HG03175 (cell line): ENCODE measurements around the gene ANO1.
A peak's percentile ranks its signal among the peaks of the same experiment; 100 is the strongest.
"Not testable (repeated sequence)": the region's sequence is repeated elsewhere in the genome, so short reads cannot be mapped to it uniquely, and the experiment has no call there.

Source experiments
- ATAC-seq: cut with Tn5 transposase; IDR thresholded peaks from one replicate; pipeline ENCODE4 v1.9.1; 2021; ENCODE audit warnings: mild to moderate bottlenecking, moderate library complexity; ENCODE audit not compliant: unreplicated experiment

The ANO1 gene

GRCh38 chr11:70184396-70184795 is 106.3 kb downstream of the ANO1 start:
- no peak for ATAC-seq

DNA sequence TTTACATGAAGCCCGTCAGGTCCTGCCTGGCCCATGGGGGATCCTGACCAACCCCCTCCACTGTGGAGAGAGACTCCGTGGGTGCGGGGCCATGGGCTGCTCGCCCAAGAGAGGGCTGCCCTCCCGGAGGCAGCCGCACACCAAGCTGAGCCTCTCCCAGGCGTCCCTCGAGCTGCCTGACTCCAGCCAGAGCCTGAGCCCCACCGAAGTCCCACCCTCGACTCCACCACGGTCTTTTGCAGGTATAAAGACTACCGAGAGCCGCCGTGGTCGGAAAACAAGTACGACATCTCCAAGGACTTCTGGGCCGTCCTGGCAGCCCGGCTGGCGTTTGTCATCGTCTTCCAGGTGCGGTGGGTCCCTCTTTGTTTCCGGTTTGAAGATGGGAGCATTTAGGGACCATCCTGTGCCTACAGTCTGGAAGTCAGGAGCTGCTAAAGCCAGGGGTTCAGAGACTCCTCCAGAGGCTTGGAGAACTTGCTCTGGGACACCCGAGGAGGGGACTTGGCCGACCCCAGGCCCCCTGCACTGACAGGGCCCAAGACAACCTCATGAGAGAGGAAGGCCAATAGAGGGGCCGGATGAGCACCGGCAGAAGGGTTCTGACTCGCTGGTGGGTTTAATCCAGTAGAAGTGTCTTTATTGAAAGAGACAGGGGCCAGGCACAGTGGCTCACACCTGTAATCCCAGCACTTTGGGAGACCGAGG is 107.4 kb downstream of the ANO1 start:
- no peak for ATAC-seq

DNA sequence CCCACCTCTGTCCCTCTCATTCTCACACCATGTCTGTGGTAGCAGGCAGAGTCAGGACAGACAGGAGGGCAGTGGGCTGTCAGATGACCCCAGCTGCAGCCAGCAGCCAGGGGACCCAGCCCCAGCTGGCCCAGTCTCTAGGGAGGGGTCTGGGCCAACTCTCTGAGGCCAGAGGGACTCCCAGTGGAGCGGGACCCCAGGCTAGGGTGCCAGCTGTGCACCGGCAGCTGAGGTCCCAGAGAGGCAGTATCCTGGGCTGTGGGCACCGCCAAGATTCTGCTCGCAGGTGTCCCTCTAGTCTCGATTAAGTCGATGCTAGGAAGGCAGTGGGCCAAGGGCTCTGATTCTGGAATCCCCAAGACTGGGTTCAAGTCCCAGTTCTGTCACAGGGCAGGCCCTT is 108.3 kb downstream of the ANO1 start:
- ATAC-seq, result no peak

DNA sequence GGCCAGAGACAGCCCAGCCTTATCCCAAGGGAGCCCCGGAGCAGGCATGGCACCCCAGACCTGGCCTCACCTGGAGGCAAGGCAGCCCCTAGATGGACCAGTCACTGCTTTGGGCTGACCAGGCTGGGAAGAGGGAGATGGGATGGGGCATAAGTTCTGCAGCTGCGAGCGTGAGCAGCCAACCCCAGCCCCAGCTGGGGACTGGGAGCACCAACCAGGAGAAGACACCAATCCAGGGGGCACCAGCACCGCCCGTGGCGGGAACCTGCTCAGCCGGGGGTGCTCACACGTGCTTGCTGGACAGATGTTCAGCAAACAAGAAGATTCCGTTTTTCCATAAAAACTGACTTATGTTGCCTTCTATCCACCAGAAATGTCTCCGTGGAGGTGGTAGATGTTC is 108.8 kb downstream of the ANO1 start:
- ATAC-seq, result no peak

DNA sequence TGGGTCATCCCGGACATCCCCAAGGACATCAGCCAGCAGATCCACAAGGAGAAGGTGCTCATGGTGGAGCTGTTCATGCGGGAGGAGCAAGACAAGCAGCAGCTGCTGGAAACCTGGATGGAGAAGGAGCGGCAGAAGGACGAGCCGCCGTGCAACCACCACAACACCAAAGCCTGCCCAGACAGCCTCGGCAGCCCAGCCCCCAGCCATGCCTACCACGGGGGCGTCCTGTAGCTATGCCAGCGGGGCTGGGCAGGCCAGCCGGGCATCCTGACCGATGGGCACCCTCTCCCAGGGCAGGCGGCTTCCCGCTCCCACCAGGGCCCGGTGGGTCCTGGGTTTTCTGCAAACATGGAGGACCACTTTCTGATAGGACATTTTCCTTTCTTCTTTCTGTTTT is 109.7 kb downstream of the ANO1 start:
- ATAC-seq, result no peak

- no peak for ATAC-seq
These were observed 111.5 kb downstream of the ANO1 start for GRCh38 chr11:70189622-70190021.

DNA sequence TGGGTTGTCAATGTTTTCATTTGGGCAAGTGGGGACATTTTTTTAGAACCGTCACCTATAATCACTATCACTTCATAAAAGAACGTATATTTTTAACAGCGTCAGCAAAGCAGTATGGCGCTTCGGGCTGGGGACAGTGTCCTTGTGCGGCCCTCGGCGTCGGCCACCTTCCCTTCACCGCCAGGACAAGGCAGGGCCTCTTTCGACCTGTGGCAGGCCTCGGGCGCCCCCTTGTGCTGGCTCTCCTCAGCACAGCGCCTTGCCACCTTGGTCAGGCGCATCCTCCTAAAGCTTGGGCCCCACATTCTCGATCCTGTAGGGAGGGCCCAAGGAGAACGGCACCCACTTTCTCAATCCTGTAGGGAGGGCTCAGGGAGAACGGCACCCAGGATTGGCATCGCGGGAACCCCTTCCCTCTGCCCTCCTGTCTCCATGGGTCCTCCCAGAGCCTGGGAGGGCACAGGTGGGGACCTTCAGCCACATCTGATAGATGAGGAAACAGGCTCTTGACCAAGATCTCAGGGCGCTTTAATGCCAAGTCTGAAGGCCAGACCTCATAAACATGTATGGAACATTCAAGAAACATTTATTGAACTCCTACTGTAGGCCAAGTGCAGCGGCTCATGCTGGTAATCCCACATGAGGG is 113.5 kb downstream of the ANO1 start:
- no peak for ATAC-seq

GRCh38 chr11:70192666-70193410 is 114.7 kb downstream of the ANO1 start:
- ATAC-seq, result no peak

GRCh38 chr11:70193411-70194292 is 115.5 kb downstream of the ANO1 start:
- ATAC-seq, result no peak

- ATAC-seq, result no peak
These were observed 117.0 kb downstream of the ANO1 start for GRCh38 chr11:70194792-70195791.

- no peak for ATAC-seq
These were observed 122.2 kb downstream of the ANO1 start for GRCh38 chr11:70200212-70200844.

DNA sequence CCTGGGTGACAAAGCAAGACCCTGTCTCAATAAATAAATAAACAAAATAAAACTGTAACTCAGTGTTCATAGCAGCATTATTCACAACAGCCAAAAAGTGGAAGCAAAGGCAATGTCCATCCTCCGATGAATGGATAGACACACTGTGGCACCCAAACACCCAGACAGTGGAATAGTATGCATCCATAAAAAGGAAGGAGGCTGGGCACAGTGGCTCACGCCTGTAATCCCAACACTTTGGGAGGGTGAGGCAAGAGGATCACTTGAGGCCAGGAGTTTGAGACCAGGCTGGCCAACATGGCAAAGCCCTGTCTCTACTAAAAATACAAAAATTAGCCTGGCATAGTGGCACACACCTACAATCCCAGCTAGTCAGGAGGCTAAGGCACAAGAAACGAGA is 122.9 kb downstream of the ANO1 start:
- ATAC-seq, result not testable (repeated sequence)

DNA sequence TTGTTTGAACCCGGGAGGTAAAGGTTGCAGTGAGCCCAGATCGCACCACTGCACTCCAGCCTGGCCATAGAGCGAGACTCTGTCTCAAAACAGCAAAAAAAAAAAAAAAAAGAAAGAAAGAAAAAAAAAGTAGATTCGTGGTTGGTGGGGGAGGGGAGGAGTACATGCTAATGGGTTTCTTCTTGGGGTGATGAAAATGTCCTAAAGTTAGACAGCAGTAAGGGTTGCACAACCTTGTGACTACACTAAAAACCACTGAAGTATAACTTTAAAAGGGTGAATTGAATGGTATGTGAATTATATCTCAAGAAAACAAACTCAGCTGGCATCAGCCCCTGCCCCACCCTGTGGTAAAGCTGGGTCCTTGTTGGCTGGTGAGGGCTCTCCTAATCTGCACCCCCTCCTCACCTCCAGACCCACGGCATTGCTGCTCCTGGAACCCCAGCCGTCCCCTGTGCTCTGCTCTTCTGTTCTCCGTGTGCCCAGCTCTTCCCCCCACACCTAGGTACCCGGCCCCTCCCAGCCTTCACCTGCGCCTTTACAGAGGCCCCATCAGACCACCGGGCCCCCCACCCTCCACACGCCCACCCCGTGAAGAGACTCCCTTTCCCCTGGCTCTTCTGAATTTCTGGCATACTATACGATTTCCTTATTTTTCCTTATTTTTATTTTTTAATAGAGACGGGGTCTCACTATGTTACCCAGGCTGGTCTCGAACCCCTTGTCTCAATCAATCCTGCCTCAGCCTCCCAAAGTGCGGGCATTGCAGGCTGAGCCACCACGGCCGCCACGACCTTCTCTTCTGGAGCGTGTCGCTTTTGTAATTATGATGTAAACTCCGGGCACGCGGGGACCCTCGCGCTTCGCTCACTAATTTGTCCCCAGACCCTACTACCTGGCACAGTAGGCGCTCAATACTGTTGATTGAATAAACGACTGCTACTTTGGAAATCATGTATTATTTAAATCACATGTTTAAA is 124.1 kb downstream of the ANO1 start:
- no peak for ATAC-seq

DNA sequence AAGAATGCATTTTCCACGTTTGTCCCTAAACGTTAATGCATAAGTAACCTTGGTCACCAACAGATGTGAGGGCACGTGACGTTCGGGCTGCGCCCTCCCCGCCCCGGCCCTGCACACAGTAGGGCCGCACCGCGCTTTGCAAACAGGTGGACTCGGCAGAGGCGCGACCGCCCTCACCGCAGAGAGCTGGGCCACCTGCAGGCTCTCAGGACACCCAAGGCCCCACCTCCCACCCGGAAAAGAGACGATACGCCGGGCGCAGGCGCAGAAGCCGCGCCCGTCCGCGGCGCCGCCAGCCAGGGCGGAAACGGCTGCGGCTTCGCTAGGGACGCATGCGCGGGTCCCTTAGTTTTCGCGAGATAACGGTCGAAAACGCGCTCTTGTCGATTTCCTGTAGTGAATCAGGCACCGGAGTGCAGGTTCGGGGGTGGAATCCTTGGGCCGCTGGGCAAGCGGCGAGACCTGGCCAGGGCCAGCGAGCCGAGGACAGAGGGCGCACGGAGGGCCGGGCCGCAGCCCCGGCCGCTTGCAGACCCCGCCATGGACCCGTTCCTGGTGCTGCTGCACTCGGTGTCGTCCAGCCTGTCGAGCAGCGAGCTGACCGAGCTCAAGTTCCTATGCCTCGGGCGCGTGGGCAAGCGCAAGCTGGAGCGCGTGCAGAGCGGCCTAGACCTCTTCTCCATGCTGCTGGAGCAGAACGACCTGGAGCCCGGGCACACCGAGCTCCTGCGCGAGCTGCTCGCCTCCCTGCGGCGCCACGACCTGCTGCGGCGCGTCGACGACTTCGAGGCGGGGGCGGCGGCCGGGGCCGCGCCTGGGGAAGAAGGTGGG is 125.0 kb downstream of the ANO1 start, which contains the start of gene FADD:
FADD (plus strand) TSS at position 377 of the 831 bp plus-strand sequence; CDS start at position 541, 164 bp downstream.
- ATAC-seq, result peak; percentile 82

DNA sequence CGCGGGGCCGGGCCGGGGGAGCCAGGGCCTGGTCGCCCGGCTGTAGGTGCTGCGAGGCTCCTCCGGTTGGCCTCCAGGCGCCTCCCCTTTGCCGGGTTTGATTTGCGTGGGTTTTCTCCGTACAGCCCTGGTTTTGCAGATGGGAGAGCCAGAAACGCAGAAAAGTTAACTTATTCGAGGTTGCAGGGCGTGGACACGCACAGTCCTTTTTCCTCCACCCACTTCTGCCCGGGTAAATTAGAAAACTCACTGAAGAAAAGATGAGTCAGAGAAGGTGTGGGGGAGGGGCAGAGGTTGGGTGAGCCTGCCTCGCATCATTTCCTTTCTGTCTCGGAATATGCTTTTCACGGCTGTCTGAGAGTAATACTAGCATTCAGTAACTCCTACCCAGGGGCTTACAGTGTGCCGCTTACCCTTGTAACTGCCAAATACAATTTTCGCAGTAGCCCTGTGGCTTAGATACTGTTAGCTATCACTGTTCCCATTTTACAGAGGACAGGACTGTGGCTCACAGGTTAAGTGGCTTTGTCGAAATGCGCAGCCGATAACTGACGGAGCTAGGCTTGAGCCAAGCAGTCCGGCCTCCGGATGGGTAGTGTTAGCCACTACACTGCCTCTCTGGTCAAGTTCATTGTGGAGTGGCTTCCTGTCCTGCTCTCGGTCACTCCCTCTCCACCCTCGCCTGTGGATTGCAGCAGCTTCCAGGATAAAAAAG is 125.8 kb downstream of the ANO1 start:
- peak; percentile 32 for ATAC-seq

DNA sequence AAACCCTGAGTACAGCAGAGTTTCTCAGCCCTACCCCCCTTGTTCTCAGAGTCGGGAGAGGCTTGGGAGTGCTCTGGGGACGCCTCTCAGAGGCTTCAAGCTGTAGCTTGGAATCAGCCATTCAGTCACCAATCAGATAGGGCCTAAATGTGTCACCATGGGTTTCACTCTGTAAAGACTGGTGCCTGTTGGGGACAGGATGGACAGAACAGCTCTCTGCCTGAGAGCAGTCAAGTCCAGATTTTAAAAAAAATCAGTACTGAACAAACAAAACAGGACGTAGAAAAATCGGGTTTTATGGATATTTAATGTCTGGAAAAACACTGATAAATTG is 126.3 kb downstream of the ANO1 start:
- ATAC-seq, result no peak
